ENCODE measurements around the gene PRKG1.

DNA sequence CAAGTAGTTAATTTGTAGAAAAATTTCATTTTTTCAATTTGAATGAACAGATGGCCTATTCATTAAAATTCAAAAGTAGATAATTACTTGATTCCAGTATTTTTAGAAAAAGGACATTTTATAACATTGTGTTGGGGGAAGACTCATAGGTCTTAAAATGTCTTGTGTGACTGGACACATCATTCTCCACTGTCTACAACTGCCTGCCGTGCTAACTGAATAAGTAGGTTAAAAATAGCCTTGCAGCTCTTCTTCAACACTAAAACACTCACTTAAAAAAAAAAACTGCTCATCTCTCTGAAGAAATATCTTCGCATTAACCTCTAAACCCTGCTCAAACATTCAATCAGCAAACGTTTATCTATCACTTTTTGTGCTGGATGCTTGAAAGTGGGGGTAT lies 371.3 kb downstream of the PRKG1 start:
- TF ChIP-seq CTCF (IDR thresholded peaks at IDR 0.05) (no peak), ZFX (IDR thresholded peaks at IDR 0.05; ENCODE audit: borderline replicate concordance) (no peak)
